GM20000 (cell line): ENCODE results near the gene RALGPS1.

ENCODE experiments used
- DNase-seq: peaks from one replicate; pipeline ENCODE4 v3.0.0; 2012; ENCODE audit warnings: low spot score
- CTCF ChIP-seq: IDR thresholded peaks from 2 replicates; pipeline ENCODE4 v1.5.1; 2012; ENCODE audit warnings: mild to moderate bottlenecking, control low read depth; ENCODE audit errors: extremely low read depth, missing control alignments

Gene RALGPS1

GRCh38 chr9:127116088-127116726 is 201.6 kb downstream of the RALGPS1 start:
- DNase-seq = no peak
- no peak for TF ChIP-seq CTCF

- no peak for TF ChIP-seq CTCF
- peak; percentile 51 for DNase-seq
Measured at GRCh38 chr9:127116957-127117356, 202.4 kb downstream of the RALGPS1 start.

- TF ChIP-seq CTCF = no peak
- no peak for DNase-seq
Measured at GRCh38 chr9:127117801-127118200, 203.2 kb downstream of the RALGPS1 start.

GRCh38 chr9:127118597-127119319 is 204.2 kb downstream of the RALGPS1 start:
- no peak for TF ChIP-seq CTCF
- peak; percentile 60 for DNase-seq

GRCh38 chr9:127119320-127119709 is 204.7 kb downstream of the RALGPS1 start:
- no peak for DNase-seq
- TF ChIP-seq CTCF = no peak

GRCh38 chr9:127121628-127122175 is 207.1 kb downstream of the RALGPS1 start:
- DNase-seq = no peak
- TF ChIP-seq CTCF = no peak
